K562 (cell line): ENCODE results near the gene NAIP. TPM values are rescaled to one million over a fixed set of nuclear protein-coding genes. Genes with fewer than 3 reads are reported as not detected.
"Not testable (repeated sequence)": the region's sequence is repeated elsewhere in the genome, so short reads cannot be mapped to it uniquely, and the experiment has no call there.

Experiments
- ATAC-seq: fragments of 200-7000 bp; cut with Tn5 transposase; 3 replicates; pipeline ENCODE4 v1.9.1; 2020; ENCODE audit warnings: moderate library complexity
- Bru-seq: library from RNA; stranded (reverse); fragments of 400-500 nt; gene quantifications from one replicate; lab custom pipeline; 2021; lab: Mats Ljungman, UMichigan
- BruChase-seq, 2 experiments: library from RNA; stranded (reverse); fragments of 400-500 nt; gene quantifications; one replicate each; lab custom pipeline; 2021; lab: Mats Ljungman, UMichigan
- BruUV-seq: library from RNA; stranded (reverse); fragments of 400-500 nt; replicated peaks from 2 replicates; lab custom pipeline; 2021; lab: Mats Ljungman, UMichigan
- CTCF ChIA-PET: fragments of 300-600 bp; formaldehyde crosslinking; extraction: SDS; loops from one replicate; lab custom pipeline; 2021; ENCODE audit warnings: low intra/inter-chr PET ratio; lab: Yijun Ruan, JAX
- POLR2A ChIA-PET: fragments of 300-600, 350-650 bp; sonication (Branson Sonifier 250); formaldehyde crosslinking; extraction: SDS; loops from one replicate; lab custom pipeline; 2021; ENCODE audit warnings: antibody characterized with exemption, inconsistent platforms; lab: Yijun Ruan, JAX
- DNase-seq, 4 experiments: peaks; one replicate each; pipeline versions ENCODE4 v3.0.0 to v3.0.0-alpha.2; 2011 to 2018; ENCODE audit warnings: low spot score in 3 of 4, mixed read lengths in 3 of 4; ENCODE audit errors: extremely low read depth in 1 of 4
- FAIRE-seq: peaks from 2 replicates; lab custom pipeline; 2011; peaks lifted over from hg19 to GRCh38; lab: Jason Lieb, UNC
- H2AFZ ChIP-seq: 2 replicates; pipeline ENCODE4 v1.6.0; 2011; ENCODE audit warnings: low read depth, low read length, control low read depth, inconsistent platforms
- H3K27ac ChIP-seq: fragments of 200-600 bp; 3 replicates; pipeline ENCODE4 v1.8.0; 2011; ENCODE audit warnings: low read depth, mild to moderate bottlenecking, control low read depth, inconsistent platforms, low read length, moderate library complexity, mixed read lengths; ENCODE audit errors: extremely low read depth
- H3K27me3 ChIP-seq, 2 experiments: fragments of 300-600 bp in 1 of 2; 2 replicates in 1 of 2; 3 replicates in 1 of 2; pipeline versions ENCODE4 v1.6.0 to v1.8.0; 2011; ENCODE audit warnings: inconsistent platforms in 2 of 2, low read length in 2 of 2, mild to moderate bottlenecking in 1 of 2, mixed read lengths in 1 of 2, moderate library complexity in 1 of 2; ENCODE audit not compliant: control insufficient read depth in 2 of 2, insufficient read depth in 2 of 2
- H3K36me3 ChIP-seq: fragments of 300-600 bp; 3 replicates; pipeline ENCODE4 v1.8.0; 2011; ENCODE audit warnings: mild to moderate bottlenecking, low read length, inconsistent platforms; ENCODE audit not compliant: control insufficient read depth, insufficient read depth
- H3K4me1 ChIP-seq, 2 experiments: fragments of 200-600 bp in 1 of 2; replicated peaks in 1 of 2; 2 replicates in 1 of 2; 3 replicates in 1 of 2; pipeline versions ENCODE4 v1.5.1 to v1.8.0; 2011; ENCODE audit warnings: inconsistent platforms in 2 of 2, low read length in 2 of 2, mild to moderate bottlenecking in 1 of 2, mixed read lengths in 1 of 2, moderate library complexity in 1 of 2; ENCODE audit not compliant: control insufficient read depth in 2 of 2, insufficient read depth in 2 of 2
- H3K4me2 ChIP-seq: 2 replicates; pipeline ENCODE4 v1.6.1; 2011; ENCODE audit warnings: low read length, control low read depth, inconsistent platforms, mixed read lengths; ENCODE audit not compliant: insufficient read depth
- H3K4me3 ChIP-seq: fragments of 200-600 bp; sonication (generic), shearing (Covaris generic); 2 replicates; pipeline ENCODE4 v1.5.1; 2016; ENCODE audit warnings: control low read depth, inconsistent platforms
- H3K79me2 ChIP-seq: fragments of 200-600 bp; 3 replicates; pipeline ENCODE4 v1.8.0; 2011; ENCODE audit warnings: low read length, inconsistent platforms; ENCODE audit not compliant: control insufficient read depth, insufficient read depth
- H3K9ac ChIP-seq, 2 experiments: 2 replicates each; pipeline versions ENCODE4 v1.6.0 to v1.6.1; 2011; ENCODE audit warnings: low read depth in 2 of 2, low read length in 2 of 2, control low read depth in 1 of 2, inconsistent platforms in 1 of 2, mild to moderate bottlenecking in 1 of 2, mixed read lengths in 1 of 2; ENCODE audit not compliant: insufficient read depth in 1 of 2
- H3K9me1 ChIP-seq: one replicate; pipeline ENCODE4 v1.6.0; 2011; ENCODE audit warnings: inconsistent platforms, mild to moderate bottlenecking, low read length, moderate library complexity; ENCODE audit not compliant: control insufficient read depth, insufficient read depth
- H3K9me3 ChIP-seq: replicated peaks from 2 replicates; pipeline ENCODE4 v1.5.1; 2011; ENCODE audit warnings: low read depth, low read length, inconsistent platforms; ENCODE audit not compliant: control insufficient read depth, insufficient read depth
- H4K20me1 ChIP-seq: replicated peaks from 2 replicates; pipeline ENCODE4 v1.6.1; 2011; ENCODE audit warnings: low read length, inconsistent platforms, mixed read lengths; ENCODE audit not compliant: control insufficient read depth, insufficient read depth
- WGBS: fragments of 100-300 bp; shearing (Covaris generic); methylation state at CpG from one replicate; pipeline ENCODE4 v1.1.6; 2016; ENCODE audit warnings: low coverage, mixed read lengths; ENCODE audit not compliant: insufficient coverage; ENCODE audit errors: missing lambda C conversion rate; 5-methylcytosine and 5-hydroxymethylcytosine counted together
- in situ Hi-C: fragments of 300-500 bp; cut with MboI; formaldehyde crosslinking; loops from 4 replicates; pipeline ENCODE4 v1.15.0; 2018; ENCODE audit warnings: inconsistent platforms, mixed read lengths
- intact Hi-C: fragments of 100-400 bp; cut with micrococcal nuclease; formaldehyde crosslinking; loops from 2 replicates; pipeline ENCODE4 v1.14.2; 2022
- long read RNA-seq, 3 experiments: library from polyadenylated mRNA in 2 of 3; library from RNA in 1 of 3; unstranded in 2 of 3; stranded (forward) in 1 of 3; transcript quantifications; one replicate each; pipeline ENCODE4 v2.0.0, GENCODE V29; 2019 to 2022
- polyA minus RNA-seq, 3 experiments: library from RNA; depleted of rRNA, polyadenylated mRNA; stranded (reverse); fragments of >200 nt; gene quantifications; 2 replicates each; pipeline ENCODE4 v1.2.3, GENCODE V29; 2011
- polyA plus RNA-seq, 8 experiments: library from polyadenylated mRNA; depleted of rRNA in 4 of 8; stranded (reverse) in 5 of 8; unstranded in 3 of 8; fragments of >200 nt; fragmentation: Nextera tagmentation in 2 of 8; fragmentation: Illumina TruSeq in 1 of 8; extraction: Ambion mirVana in 2 of 8; extraction: Trizol in 1 of 8; gene quantifications; 2 replicates each; pipeline versions ENCODE4 v1.2.1 to v1.2.3, GENCODE V29; 2011 to 2014; ENCODE audit warnings: inconsistent platforms in 1 of 8, missing spikeins in 1 of 8
- total RNA-seq, 7 experiments: library from RNA; depleted of rRNA in 6 of 7; stranded (reverse); fragments of >200 nt in 6 of 7; fragmentation: Illumina TruSeq in 2 of 7; extraction: Trizol in 2 of 7; gene quantifications; 2 replicates each; pipeline versions ENCODE4 v1.2.1 to v1.2.3, GENCODE V29; 2011 to 2021; ENCODE audit warnings: low replicate concordance in 1 of 7

Gene NAIP, protein sequence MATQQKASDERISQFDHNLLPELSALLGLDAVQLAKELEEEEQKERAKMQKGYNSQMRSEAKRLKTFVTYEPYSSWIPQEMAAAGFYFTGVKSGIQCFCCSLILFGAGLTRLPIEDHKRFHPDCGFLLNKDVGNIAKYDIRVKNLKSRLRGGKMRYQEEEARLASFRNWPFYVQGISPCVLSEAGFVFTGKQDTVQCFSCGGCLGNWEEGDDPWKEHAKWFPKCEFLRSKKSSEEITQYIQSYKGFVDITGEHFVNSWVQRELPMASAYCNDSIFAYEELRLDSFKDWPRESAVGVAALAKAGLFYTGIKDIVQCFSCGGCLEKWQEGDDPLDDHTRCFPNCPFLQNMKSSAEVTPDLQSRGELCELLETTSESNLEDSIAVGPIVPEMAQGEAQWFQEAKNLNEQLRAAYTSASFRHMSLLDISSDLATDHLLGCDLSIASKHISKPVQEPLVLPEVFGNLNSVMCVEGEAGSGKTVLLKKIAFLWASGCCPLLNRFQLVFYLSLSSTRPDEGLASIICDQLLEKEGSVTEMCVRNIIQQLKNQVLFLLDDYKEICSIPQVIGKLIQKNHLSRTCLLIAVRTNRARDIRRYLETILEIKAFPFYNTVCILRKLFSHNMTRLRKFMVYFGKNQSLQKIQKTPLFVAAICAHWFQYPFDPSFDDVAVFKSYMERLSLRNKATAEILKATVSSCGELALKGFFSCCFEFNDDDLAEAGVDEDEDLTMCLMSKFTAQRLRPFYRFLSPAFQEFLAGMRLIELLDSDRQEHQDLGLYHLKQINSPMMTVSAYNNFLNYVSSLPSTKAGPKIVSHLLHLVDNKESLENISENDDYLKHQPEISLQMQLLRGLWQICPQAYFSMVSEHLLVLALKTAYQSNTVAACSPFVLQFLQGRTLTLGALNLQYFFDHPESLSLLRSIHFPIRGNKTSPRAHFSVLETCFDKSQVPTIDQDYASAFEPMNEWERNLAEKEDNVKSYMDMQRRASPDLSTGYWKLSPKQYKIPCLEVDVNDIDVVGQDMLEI (N-terminal part only)
- 18.7 and 27.7 TPM in 2 replicates for total RNA-seq (2011; cell fraction: chromatin; rRNA removed; ENCODE audit: low replicate concordance)
- total RNA-seq (2011; cell fraction: nucleolus; rRNA removed) = 9.2 and 9.8 TPM in 2 replicates
- total RNA-seq (2011; cell fraction: nucleoplasm; rRNA removed) = 27.1 and 39.6 TPM in 2 replicates
- total RNA-seq (2014; rRNA removed) (1.5 and 2.8 TPM in 2 replicates), total RNA-seq (2014; rRNA removed; fragmentation: Illumina TruSeq; extraction: Trizol) (6.3 and 6.4 TPM in 2 replicates), total RNA-seq (2015; rRNA removed; fragmentation: Illumina TruSeq; extraction: Trizol) (4.8 and 6.2 TPM in 2 replicates), total RNA-seq (2021) (2.9 and 3.6 TPM in 2 replicates), polyA plus RNA-seq (2011; rRNA removed) (4.1 and 4.3 TPM in 2 replicates), polyA plus RNA-seq (2014; fragmentation: Illumina TruSeq; extraction: Trizol) (2.6 and 4.0 TPM in 2 replicates), polyA plus RNA-seq (2014; fragmentation: Nextera tagmentation; extraction: Ambion mirVana) (1 to 10 TPM; 2.1 to 2.4 TPM), polyA plus RNA-seq (2014; rRNA removed) (3.3 and 3.6 TPM in 2 replicates), polyA minus RNA-seq (2011; rRNA and poly(A)+ RNA removed) (4.1 and 9.9 TPM in 2 replicates), Bru-seq, nascent RNA (percentile 23 among the genes with signal in this experiment), BruChase-seq, experiment 1, labeled RNA remaining after a 2-hour chase (percentile 31 among the genes with signal in this experiment), BruChase-seq, experiment 2, labeled RNA remaining after a 6-hour chase (percentile 34 among the genes with signal in this experiment)
- polyA plus RNA-seq (2011; cell fraction: cytosol; rRNA removed) = 0.73 and 1.5 TPM in 2 replicates
- 5.1 and 5.5 TPM in 2 replicates for polyA plus RNA-seq (2011; cell fraction: nucleus; rRNA removed)
- 3.6 and 6.6 TPM in 2 replicates for polyA plus RNA-seq (2012)
- polyA minus RNA-seq (2011; cell fraction: cytosol; rRNA and poly(A)+ RNA removed) = 0.64 and 0.95 TPM in 2 replicates
- polyA minus RNA-seq (2011; cell fraction: nucleus; rRNA and poly(A)+ RNA removed) = 4.4 and 6.3 TPM in 2 replicates
- long read RNA-seq, experiment 1, partial matches to known transcripts = 0 of 13 reads
- long read RNA-seq, experiment 1, other reads (novel, unspliced or antisense) = 13 of 13 reads
- long read RNA-seq, experiment 2 = 0 reads
- long read RNA-seq, experiment 3 = 0 reads

DNA sequence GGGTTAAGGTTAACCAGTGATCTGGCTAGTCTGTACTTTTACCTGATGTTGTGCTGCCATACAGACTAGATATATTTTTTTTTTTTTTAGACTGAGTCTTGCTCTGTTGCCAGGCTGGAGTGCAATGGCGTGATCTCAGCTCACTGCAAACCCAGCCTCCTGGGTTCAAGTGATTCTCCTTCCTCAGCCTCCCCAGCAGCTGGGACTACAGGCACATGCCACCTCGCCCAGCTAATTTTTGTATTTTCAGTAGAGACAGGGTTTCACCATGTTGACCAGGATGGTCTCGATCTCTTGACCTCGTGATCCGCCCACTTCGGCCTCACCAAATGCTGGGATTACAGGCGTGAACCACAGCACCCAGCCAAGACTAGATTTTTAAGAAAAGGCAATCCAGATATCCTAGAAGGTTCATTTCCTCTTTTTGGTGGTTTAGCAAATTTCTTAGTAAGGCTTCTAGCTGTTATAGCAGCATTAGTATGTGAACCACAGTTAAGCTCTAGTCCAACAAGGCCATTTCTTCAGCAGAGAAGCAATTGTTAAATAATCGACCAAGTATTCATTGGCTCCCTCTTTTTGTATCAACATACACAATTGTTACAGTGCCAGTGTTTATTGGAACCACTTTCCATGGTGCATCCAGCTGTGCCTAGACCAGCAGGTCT lies at the start of gene NAIP:
TSS of gene NAIP (minus strand) at position 51 of the 665 bp plus-strand sequence. CDS start 12,424 bp downstream, outside the sequence.
- H2AFZ ChIP-seq, H3K9me1 ChIP-seq, ATAC-seq, BruUV-seq, H3K4me3 ChIP-seq, H3K27ac ChIP-seq, DNase-seq, H3K4me1 ChIP-seq, H3K27me3 ChIP-seq, H3K79me2 ChIP-seq, in situ Hi-C loops, H3K9me3 ChIP-seq, H3K4me2 ChIP-seq, POLR2A ChIA-PET, intact Hi-C loops, H3K36me3 ChIP-seq, H3K9ac ChIP-seq, CTCF ChIA-PET, FAIRE-seq, H4K20me1 ChIP-seq: not testable (repeated sequence)
- no CpG with 5 or more reads among the region's 8 CpGs for WGBS

DNA sequence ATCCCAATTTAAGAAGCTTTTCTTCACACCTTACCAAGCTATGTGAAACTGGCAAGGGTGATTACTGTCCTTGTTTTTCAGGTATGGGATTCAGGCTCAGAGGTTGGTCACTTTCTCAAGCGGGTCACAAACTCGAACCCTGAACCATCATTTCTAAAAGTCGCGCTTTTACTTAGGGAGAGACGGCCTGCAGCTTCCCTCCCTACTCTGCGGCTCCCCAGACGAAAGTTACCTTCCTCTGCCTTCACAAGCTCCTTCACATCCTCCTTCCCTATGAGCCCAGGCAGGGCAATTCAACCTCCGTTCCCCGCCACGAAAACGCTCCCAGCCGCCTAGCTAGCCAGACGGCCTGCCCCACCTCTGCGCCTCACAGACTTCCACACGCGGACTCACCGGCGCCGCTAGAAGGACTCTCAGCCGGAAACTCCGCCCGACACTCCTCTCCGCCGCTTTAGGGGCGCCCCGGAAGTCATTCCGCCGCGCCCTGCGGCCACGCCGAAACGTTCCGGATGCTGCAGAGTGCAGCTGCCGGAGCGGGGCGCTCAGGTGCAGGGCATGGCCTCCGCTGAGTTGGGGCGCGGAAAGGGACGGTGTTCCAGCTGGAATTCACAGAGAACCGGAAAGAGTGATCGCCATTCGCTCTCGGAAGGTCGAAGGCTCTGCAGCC lies 42.3 kb upstream of the NAIP start, which contains the start of gene GTF2H2:
TSS of gene GTF2H2 (minus strand) at position 415 of the 667 bp plus-strand sequence. CDS start 4,913 bp downstream, outside the sequence.
- WGBS = no CpG with 5 or more reads among the region's 46 CpGs
- CTCF ChIA-PET, H3K27me3 ChIP-seq, H3K4me2 ChIP-seq, DNase-seq, H3K9me3 ChIP-seq, POLR2A ChIA-PET, H4K20me1 ChIP-seq, H3K4me3 ChIP-seq, H3K36me3 ChIP-seq, H3K27ac ChIP-seq, BruUV-seq, in situ Hi-C loops, H3K79me2 ChIP-seq, FAIRE-seq, intact Hi-C loops, H2AFZ ChIP-seq, H3K4me1 ChIP-seq, H3K9me1 ChIP-seq, H3K9ac ChIP-seq: not testable (repeated sequence)
- ATAC-seq = peak; percentile 99
